ENCODE measurements around the gene SH3PXD2A. TPM values are rescaled to one million over a fixed set of nuclear protein-coding genes. Genes with fewer than 3 reads are reported as not detected.

The SH3PXD2A gene
- total RNA-seq, 2 experiments from 2014 or later: 6.9 to 7.0 TPM

GRCh38 chr10:103613616-103614015 is 241.8 kb downstream of the SH3PXD2A start:
- Histone ChIP-seq H3K4me3 (ENCODE audit: low read length) (no peak overlapping the region), H3K27ac (ENCODE audit: low read depth in 1 of 2, low read length in 2 of 2) (no peak overlapping the region), H3K4me1 (ENCODE audit: insufficient read depth, low read length) (no peaks in the 10 kb centered on the region), H3K36me3 (ENCODE audit: insufficient read depth, low read length) (peaks cover 2% of the 10 kb centered on the region), H3K9me3 (ENCODE audit: control insufficient read depth in 1 of 2, insufficient read depth in 1 of 2, low read length in 2 of 2) (no peaks in the 10 kb centered on the region), H3K27me3 (ENCODE audit: control insufficient read depth in 1 of 2, insufficient read depth in 2 of 2, low read length in 2 of 2) (no peaks in the 10 kb centered on the region)
- no peaks in the 10 kb centered on the region for H3K9me3 Mint-ChIP-seq
- no peaks in the 10 kb centered on the region for H3K27me3 Mint-ChIP-seq
- TF ChIP-seq, protein P1, sequence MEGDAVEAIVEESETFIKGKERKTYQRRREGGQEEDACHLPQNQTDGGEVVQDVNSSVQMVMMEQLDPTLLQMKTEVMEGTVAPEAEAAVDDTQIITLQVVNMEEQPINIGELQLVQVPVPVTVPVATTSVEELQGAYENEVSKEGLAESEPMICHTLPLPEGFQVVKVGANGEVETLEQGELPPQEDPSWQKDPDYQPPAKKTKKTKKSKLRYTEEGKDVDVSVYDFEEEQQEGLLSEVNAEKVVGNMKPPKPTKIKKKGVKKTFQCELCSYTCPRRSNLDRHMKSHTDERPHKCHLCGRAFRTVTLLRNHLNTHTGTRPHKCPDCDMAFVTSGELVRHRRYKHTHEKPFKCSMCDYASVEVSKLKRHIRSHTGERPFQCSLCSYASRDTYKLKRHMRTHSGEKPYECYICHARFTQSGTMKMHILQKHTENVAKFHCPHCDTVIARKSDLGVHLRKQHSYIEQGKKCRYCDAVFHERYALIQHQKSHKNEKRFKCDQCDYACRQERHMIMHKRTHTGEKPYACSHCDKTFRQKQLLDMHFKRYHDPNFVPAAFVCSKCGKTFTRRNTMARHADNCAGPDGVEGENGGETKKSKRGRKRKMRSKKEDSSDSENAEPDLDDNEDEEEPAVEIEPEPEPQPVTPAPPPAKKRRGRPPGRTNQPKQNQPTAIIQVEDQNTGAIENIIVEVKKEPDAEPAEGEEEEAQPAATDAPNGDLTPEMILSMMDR (IDR thresholded peaks at IDR 0.05): no peak
- no peaks in the 10 kb centered on the region for H3K4me1 Mint-ChIP-seq (ENCODE audit: low read depth)
- no peak overlapping the region for H3K4me3 Mint-ChIP-seq
- intact Hi-C loops (cut with DNase I, micrococcal nuclease): no loop called here
- H3K27ac Mint-ChIP-seq: no peak overlapping the region
- DNase-seq (no peak), ATAC-seq (ENCODE audit: poor library complexity) (no peak)
- POLR2A ChIA-PET: no interaction called here
- CTCF ChIA-PET: interaction anchor here (0.9 kb wide), 1 partner anchor 73 kb away, joined by 3 read pairs; no protein-coding TSS in a partner anchor
- peaks cover 5% of the 10 kb centered on the region for H3K36me3 Mint-ChIP-seq (ENCODE audit: low read depth)

DNA sequence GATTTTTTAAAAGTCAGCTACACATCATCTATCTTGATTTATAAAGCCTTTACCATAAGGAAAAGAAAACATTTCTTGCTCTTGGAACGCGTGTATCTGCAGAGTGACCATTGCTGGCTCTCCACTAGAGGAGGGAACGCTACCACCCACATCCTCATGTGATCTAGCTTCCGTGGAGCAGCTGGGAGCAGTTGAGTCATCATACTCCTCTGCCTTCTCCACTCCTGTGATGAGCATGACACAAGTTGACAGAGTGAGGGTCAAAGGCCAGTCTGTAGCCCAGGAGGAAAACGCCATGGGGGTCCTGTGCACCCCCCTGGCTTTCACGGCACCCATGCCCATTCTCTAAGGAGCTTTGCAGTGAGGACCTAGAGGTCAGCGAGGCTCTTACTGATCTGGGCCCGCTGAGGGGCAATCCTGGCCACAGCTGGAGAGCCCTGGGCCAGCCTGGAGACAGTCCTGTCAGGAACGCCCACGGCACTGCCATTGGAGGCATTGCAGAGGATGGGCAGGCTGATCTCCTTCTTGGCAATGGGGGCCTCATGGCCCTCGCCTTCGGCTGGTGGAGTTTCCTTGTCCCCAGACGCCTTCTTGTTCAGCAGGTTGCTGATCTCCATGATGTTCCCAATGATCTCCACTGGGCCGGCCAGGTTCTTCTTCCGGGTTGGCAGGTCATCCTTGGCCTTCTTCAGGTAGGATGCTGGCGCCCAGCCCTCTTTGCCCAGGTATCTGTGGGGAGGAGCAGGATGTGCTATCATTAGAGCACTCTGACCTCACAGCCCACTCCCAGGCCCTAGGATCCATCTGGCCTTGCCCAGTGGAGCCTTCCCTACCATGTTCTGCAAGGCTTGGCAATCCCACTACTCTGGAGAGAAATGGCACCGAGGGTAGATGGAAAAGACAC is 242.7 kb downstream of the SH3PXD2A start:
- no peak overlapping the region for H3K27ac Mint-ChIP-seq
- intact Hi-C loops (cut with DNase I, micrococcal nuclease): no loop called here
- ChIA-PET POLR2A (interaction anchor here (0.9 kb wide), 1 partner anchor 9 kb away, joined by 3 read pairs; no protein-coding TSS in a partner anchor), CTCF (interaction anchor here (0.8 kb wide), 1 partner anchor 73 kb away, joined by 5 read pairs; no protein-coding TSS in a partner anchor)
- TF ChIP-seq, protein P1 (IDR thresholded peaks at IDR 0.05): no peak
- DNase-seq: no peak
- H3K4me3 Mint-ChIP-seq: no peak overlapping the region
- peaks cover 5% of the 10 kb centered on the region for H3K36me3 Mint-ChIP-seq (ENCODE audit: low read depth)
- Histone ChIP-seq H3K36me3 (ENCODE audit: insufficient read depth, low read length) (peaks cover 2% of the 10 kb centered on the region), H3K4me1 (ENCODE audit: insufficient read depth, low read length) (no peaks in the 10 kb centered on the region), H3K9me3 (ENCODE audit: control insufficient read depth in 1 of 2, insufficient read depth in 1 of 2, low read length in 2 of 2) (no peaks in the 10 kb centered on the region), H3K4me3 (ENCODE audit: low read length) (no peak overlapping the region), H3K27me3 (ENCODE audit: control insufficient read depth in 1 of 2, insufficient read depth in 2 of 2, low read length in 2 of 2) (no peaks in the 10 kb centered on the region), H3K27ac (ENCODE audit: low read depth in 1 of 2, low read length in 2 of 2) (no peak overlapping the region)
- H3K4me1 Mint-ChIP-seq (ENCODE audit: low read depth): no peaks in the 10 kb centered on the region
- no peaks in the 10 kb centered on the region for H3K9me3 Mint-ChIP-seq
- no peak for ATAC-seq (ENCODE audit: poor library complexity)
- no peaks in the 10 kb centered on the region for H3K27me3 Mint-ChIP-seq

GRCh38 chr10:103610921-103611511 is 244.4 kb downstream of the SH3PXD2A start:
- Mint-ChIP-seq H3K27me3 (no peaks in the 10 kb centered on the region), H3K9me3 (no peaks in the 10 kb centered on the region), H3K27ac (no peak overlapping the region), H3K4me1 (ENCODE audit: low read depth) (no peaks in the 10 kb centered on the region), H3K4me3 (no peak overlapping the region), H3K36me3 (ENCODE audit: low read depth) (peaks cover 5% of the 10 kb centered on the region)
- Histone ChIP-seq H3K9me3 (ENCODE audit: control insufficient read depth in 1 of 2, insufficient read depth in 1 of 2, low read length in 2 of 2) (no peaks in the 10 kb centered on the region), H3K27ac (ENCODE audit: low read depth in 1 of 2, low read length in 2 of 2) (no peak overlapping the region), H3K4me3 (ENCODE audit: low read length) (no peak overlapping the region), H3K36me3 (ENCODE audit: insufficient read depth, low read length) (peaks cover 2% of the 10 kb centered on the region), H3K4me1 (ENCODE audit: insufficient read depth, low read length) (no peaks in the 10 kb centered on the region), H3K27me3 (ENCODE audit: control insufficient read depth in 1 of 2, insufficient read depth in 2 of 2, low read length in 2 of 2) (no peaks in the 10 kb centered on the region)
- DNase-seq (no peak), ATAC-seq (ENCODE audit: poor library complexity) (no peak)
- intact Hi-C loops (cut with DNase I, micrococcal nuclease): no loop called here
- POLR2A ChIA-PET: no interaction called here
- TF ChIP-seq, protein P1 (IDR thresholded peaks at IDR 0.05): no peak
- CTCF ChIA-PET: interaction anchor here (2.1 kb wide), 1 partner anchor 75 kb away, joined by 6 read pairs; no protein-coding TSS in a partner anchor
